22Rv1 (cell line): Measurements from ENCODE around the gene SLC25A25.

Source experiments
- ZFX ChIP-seq: fragments of 450-650 bp; IDR thresholded peaks from 2 replicates; pipeline ENCODE4 v1.6.1; 2017; ENCODE audit warnings: antibody characterized with exemption, borderline replicate concordance
- TF ChIP-seq, protein P1 (sequence below): fragments of 450-650 bp; IDR thresholded peaks from 2 replicates; pipeline ENCODE4 v1.5.1; 2017; ENCODE audit warnings: mild to moderate bottlenecking

DNA sequence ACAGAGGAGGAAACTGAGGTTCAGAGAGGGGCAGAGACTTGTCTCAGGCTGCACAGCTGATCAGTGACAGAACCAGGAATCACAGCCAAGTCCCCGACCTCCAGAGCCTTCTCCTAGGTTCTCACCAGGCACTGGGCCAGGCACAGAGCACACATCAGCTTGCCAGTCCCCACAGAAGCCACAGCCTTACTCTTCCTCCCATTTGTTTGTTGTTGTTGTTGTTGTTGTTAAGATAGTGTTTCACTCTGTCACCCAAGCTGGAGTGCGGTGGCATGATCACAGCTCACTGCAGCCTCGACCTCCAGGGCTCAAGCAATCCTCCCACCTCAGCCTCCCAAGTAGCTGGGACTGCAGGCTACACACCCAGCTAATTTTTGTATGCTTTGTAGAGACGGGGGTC lies 42.3 kb upstream of the SLC25A25 start:
- TF ChIP-seq, protein P1, sequence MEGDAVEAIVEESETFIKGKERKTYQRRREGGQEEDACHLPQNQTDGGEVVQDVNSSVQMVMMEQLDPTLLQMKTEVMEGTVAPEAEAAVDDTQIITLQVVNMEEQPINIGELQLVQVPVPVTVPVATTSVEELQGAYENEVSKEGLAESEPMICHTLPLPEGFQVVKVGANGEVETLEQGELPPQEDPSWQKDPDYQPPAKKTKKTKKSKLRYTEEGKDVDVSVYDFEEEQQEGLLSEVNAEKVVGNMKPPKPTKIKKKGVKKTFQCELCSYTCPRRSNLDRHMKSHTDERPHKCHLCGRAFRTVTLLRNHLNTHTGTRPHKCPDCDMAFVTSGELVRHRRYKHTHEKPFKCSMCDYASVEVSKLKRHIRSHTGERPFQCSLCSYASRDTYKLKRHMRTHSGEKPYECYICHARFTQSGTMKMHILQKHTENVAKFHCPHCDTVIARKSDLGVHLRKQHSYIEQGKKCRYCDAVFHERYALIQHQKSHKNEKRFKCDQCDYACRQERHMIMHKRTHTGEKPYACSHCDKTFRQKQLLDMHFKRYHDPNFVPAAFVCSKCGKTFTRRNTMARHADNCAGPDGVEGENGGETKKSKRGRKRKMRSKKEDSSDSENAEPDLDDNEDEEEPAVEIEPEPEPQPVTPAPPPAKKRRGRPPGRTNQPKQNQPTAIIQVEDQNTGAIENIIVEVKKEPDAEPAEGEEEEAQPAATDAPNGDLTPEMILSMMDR = no peak
- no peak for TF ChIP-seq ZFX
